ENCODE data around the gene TOP3A. TPM values are rescaled to one million over a fixed set of nuclear protein-coding genes. Genes with fewer than 3 reads are reported as not detected.
A peak's percentile ranks its signal among the peaks of the same experiment; 100 is the strongest.

The TOP3A gene
- total RNA-seq, 1 experiment from 2014 or later, result 100 TPM

GRCh38 chr17:18227635-18228034 lies 87.2 kb downstream of the TOP3A start:
- H3K27ac ChIP-seq (ENCODE audit: low read depth, low read length, poor library complexity, severe bottlenecking), result no peak overlapping the region
- no peak for TF ChIP-seq CTCF (conservative IDR thresholded peaks at IDR 0.05; ENCODE audit: low read depth, low read length)
- TF ChIP-seq EZH2 (IDR thresholded peaks at IDR 0.05; ENCODE audit: borderline replicate concordance, low read depth, low read length, poor library complexity, severe bottlenecking), result no peak
- H3K4me3 ChIP-seq (ENCODE audit: low read depth, low read length, poor library complexity, severe bottlenecking), result no peak overlapping the region
- POLR2A ChIA-PET (ENCODE audit: low non-redundant PET), result no interaction called here
- H3K36me3 ChIP-seq (ENCODE audit: insufficient read depth, low read length, poor library complexity, severe bottlenecking), result no peaks in the 10 kb centered on the region
- no peaks in the 10 kb centered on the region for H3K9me3 ChIP-seq (ENCODE audit: low read depth, low read length, poor library complexity, severe bottlenecking)
- BruUV-seq (replicated peaks), result no TSS peak
- peaks cover 6% of the 10 kb centered on the region for H3K4me1 ChIP-seq (ENCODE audit: insufficient read depth, low read length, poor library complexity, severe bottlenecking)
- no peaks in the 10 kb centered on the region for H3K27me3 ChIP-seq (replicated peaks; ENCODE audit: insufficient read depth, low read depth, low read length, poor library complexity)
- intact Hi-C loops (cut with micrococcal nuclease; ENCODE audit: unreplicated experiment), result no loop called here
- DNase-seq (ENCODE audit: low spot score), result no peak
- CTCF ChIA-PET, result no interaction called here

GRCh38 chr17:18226284-18226945 lies 88.4 kb downstream of the TOP3A start:
- H3K36me3 ChIP-seq (ENCODE audit: insufficient read depth, low read length, poor library complexity, severe bottlenecking), result no peaks in the 10 kb centered on the region
- intact Hi-C loops (cut with micrococcal nuclease; ENCODE audit: unreplicated experiment), result no loop called here
- no peaks in the 10 kb centered on the region for H3K27me3 ChIP-seq (replicated peaks; ENCODE audit: insufficient read depth, low read depth, low read length, poor library complexity)
- H3K27ac ChIP-seq (ENCODE audit: low read depth, low read length, poor library complexity, severe bottlenecking), result peak overlapping the region; percentile 65
- no peak for TF ChIP-seq CTCF (conservative IDR thresholded peaks at IDR 0.05; ENCODE audit: low read depth, low read length)
- TF ChIP-seq EZH2 (IDR thresholded peaks at IDR 0.05; ENCODE audit: borderline replicate concordance, low read depth, low read length, poor library complexity, severe bottlenecking), result no peak
- ChIA-PET POLR2A (ENCODE audit: low non-redundant PET) (no interaction called here), CTCF (no interaction called here)
- H3K4me3 ChIP-seq (ENCODE audit: low read depth, low read length, poor library complexity, severe bottlenecking), result peak overlapping the region; percentile 94
- BruUV-seq (replicated peaks), result TSS peak; percentile 57
- H3K9me3 ChIP-seq (ENCODE audit: low read depth, low read length, poor library complexity, severe bottlenecking), result no peaks in the 10 kb centered on the region
- DNase-seq (ENCODE audit: low spot score), result no peak
- peaks cover 6% of the 10 kb centered on the region for H3K4me1 ChIP-seq (ENCODE audit: insufficient read depth, low read length, poor library complexity, severe bottlenecking)

- peak; percentile 24 for DNase-seq (ENCODE audit: low spot score)
- BruUV-seq (replicated peaks), result no TSS peak
- Histone ChIP-seq H3K27me3 (replicated peaks; ENCODE audit: insufficient read depth, low read depth, low read length, poor library complexity) (no peaks in the 10 kb centered on the region), H3K4me1 (ENCODE audit: insufficient read depth, low read length, poor library complexity, severe bottlenecking) (peaks cover 6% of the 10 kb centered on the region), H3K36me3 (ENCODE audit: insufficient read depth, low read length, poor library complexity, severe bottlenecking) (no peaks in the 10 kb centered on the region), H3K9me3 (ENCODE audit: low read depth, low read length, poor library complexity, severe bottlenecking) (no peaks in the 10 kb centered on the region), H3K27ac (ENCODE audit: low read depth, low read length, poor library complexity, severe bottlenecking) (peak overlapping the region; percentile 65), H3K4me3 (ENCODE audit: low read depth, low read length, poor library complexity, severe bottlenecking) (peak overlapping the region; percentile 94)
- POLR2A ChIA-PET (ENCODE audit: low non-redundant PET), result no interaction called here
- TF ChIP-seq CTCF (conservative IDR thresholded peaks at IDR 0.05; ENCODE audit: low read depth, low read length) (no peak), EZH2 (IDR thresholded peaks at IDR 0.05; ENCODE audit: borderline replicate concordance, low read depth, low read length, poor library complexity, severe bottlenecking) (no peak)
- CTCF ChIA-PET, result interaction anchor here (0.6 kb wide), 1 partner anchor 871 kb away, joined by 6 read pairs; no protein-coding TSS in a partner anchor
- intact Hi-C loops (cut with micrococcal nuclease; ENCODE audit: unreplicated experiment), result no loop called here
Measured at GRCh38 chr17:18225642-18226283, 89.0 kb downstream of the TOP3A start.

All from A673 (cell line).